Neural cell (in vitro differentiated cells): ENCODE measurements around the gene ESPNL. TPM values are rescaled to one million over a fixed set of nuclear protein-coding genes. Genes with fewer than 3 reads are reported as not detected.

Source experiments
- H2AFZ ChIP-seq: fragments of 200-600, 300-800 bp; sonication (generic), shearing (Covaris generic); 2 replicates; pipeline ENCODE4 v1.6.0; 2014; ENCODE audit warnings: low read depth, mild to moderate bottlenecking, antibody characterized with exemption, low read length, moderate library complexity
- H3F3A ChIP-seq: fragments of 200-600 bp; shearing (Covaris generic); 2 replicates; pipeline ENCODE4 v1.6.1; 2016; ENCODE audit warnings: mild to moderate bottlenecking, moderate library complexity, mixed read lengths, antibody characterized with exemption, low read length; ENCODE audit not compliant: insufficient read depth, poor library complexity, severe bottlenecking
- H3K27ac ChIP-seq: fragments of 200-600, 300-800 bp; sonication (generic), shearing (Covaris generic); 2 replicates; pipeline ENCODE4 v1.5.1; 2014; ENCODE audit warnings: mild to moderate bottlenecking, low read length, moderate library complexity
- H3K27me3 ChIP-seq: fragments of 300-800, 200-600 bp; sonication (generic), shearing (Covaris generic); 2 replicates; pipeline ENCODE4 v1.6.0; 2014; ENCODE audit warnings: mild to moderate bottlenecking, low read depth, low read length, moderate library complexity; ENCODE audit not compliant: insufficient read depth
- H3K36me3 ChIP-seq: fragments of 300-800, 200-600 bp; sonication (generic), shearing (Covaris generic); 2 replicates; pipeline ENCODE4 v1.5.1; 2014; ENCODE audit warnings: mild to moderate bottlenecking, antibody characterized with exemption, low read length, moderate library complexity; ENCODE audit not compliant: insufficient read depth
- H3K4me2 ChIP-seq: fragments of 300-800, 200-600 bp; sonication (generic), shearing (Covaris generic); 2 replicates; pipeline ENCODE4 v1.6.0; 2014; ENCODE audit warnings: mild to moderate bottlenecking, low read length
- H3K4me3 ChIP-seq: fragments of 300-800, 200-600 bp; sonication (generic), shearing (Covaris generic); 2 replicates; pipeline ENCODE4 v1.5.1; 2014; ENCODE audit warnings: mild to moderate bottlenecking, low read length, moderate library complexity
- H3K79me2 ChIP-seq: fragments of 200-600 bp; shearing (Covaris generic); replicated peaks from 2 replicates; pipeline ENCODE4 v1.6.0; 2014; ENCODE audit warnings: mild to moderate bottlenecking, low read length, moderate library complexity; ENCODE audit not compliant: insufficient read depth
- H3K9ac ChIP-seq: fragments of 300-800, 200-600 bp; sonication (generic), shearing (Covaris generic); 2 replicates; pipeline ENCODE4 v1.6.1; 2016; ENCODE audit warnings: mild to moderate bottlenecking, low read length, mixed read lengths
- H3K9me2 ChIP-seq: fragments of 200-600 bp; shearing (Covaris generic); 2 replicates; pipeline ENCODE4 v1.6.1; 2016; ENCODE audit warnings: mild to moderate bottlenecking, low read length, mixed read lengths; ENCODE audit not compliant: insufficient read depth
- H3K9me3 ChIP-seq: fragments of 200-600, 300-800 bp; sonication (generic), shearing (Covaris generic); 2 replicates; pipeline ENCODE4 v1.6.1; 2016; ENCODE audit warnings: mild to moderate bottlenecking, mixed run types, low read length, moderate library complexity, mixed read lengths
- H4K20me1 ChIP-seq: fragments of 200-600 bp; shearing (Covaris generic); 2 replicates; pipeline ENCODE4 v1.6.1; 2016; ENCODE audit warnings: mild to moderate bottlenecking, mixed run types; ENCODE audit not compliant: insufficient read depth
- EP300 ChIP-seq: fragments of 450-650 bp; conservative IDR thresholded peaks from 2 replicates; pipeline ENCODE4 v1.6.1; 2014; ENCODE audit warnings: antibody characterized with exemption, mild to moderate bottlenecking, moderate library complexity; ENCODE audit not compliant: poor library complexity, severe bottlenecking
- EZH2 ChIP-seq: fragments of 200-600, 300-800 bp; shearing (Covaris generic), sonication (generic); IDR thresholded peaks from 2 replicates; pipeline ENCODE4 v1.6.1; 2014; ENCODE audit warnings: antibody characterized with exemption, low read length, borderline replicate concordance, mild to moderate bottlenecking; ENCODE audit not compliant: insufficient read depth, poor library complexity, severe bottlenecking
- MXI1 ChIP-seq: fragments of 450-650 bp; conservative IDR thresholded peaks from 2 replicates; pipeline ENCODE4 v1.6.1; 2014; ENCODE audit warnings: antibody characterized with exemption, mild to moderate bottlenecking; ENCODE audit not compliant: poor library complexity, severe bottlenecking
- POLR2AphosphoS5 ChIP-seq: IDR thresholded peaks from 2 replicates; pipeline ENCODE4 v1.6.1; 2012
- RAD21 ChIP-seq: fragments of 450-650 bp; conservative IDR thresholded peaks from 2 replicates; pipeline ENCODE4 v1.6.1; 2014; ENCODE audit warnings: antibody characterized with exemption, mild to moderate bottlenecking, moderate library complexity
- SMC3 ChIP-seq: fragments of 450-650 bp; conservative IDR thresholded peaks from 2 replicates; pipeline ENCODE4 v1.6.1; 2014; ENCODE audit warnings: antibody characterized with exemption, mild to moderate bottlenecking, moderate library complexity; ENCODE audit not compliant: poor library complexity
- TAF1 ChIP-seq: IDR thresholded peaks from 2 replicates; pipeline ENCODE4 v1.6.1; 2012; ENCODE audit warnings: low read depth
- polyA plus RNA-seq: library from polyadenylated mRNA; depleted of rRNA; stranded (reverse); fragments of >200 nt; gene quantifications from 2 replicates; pipeline ENCODE4 v1.2.3, GENCODE V29; 2014
- TF ChIP-seq, protein P1 (sequence below): IDR thresholded peaks from 2 replicates; pipeline ENCODE4 v1.6.1; 2012; ENCODE audit warnings: borderline replicate concordance
- TF ChIP-seq, protein P2 (sequence below): fragments of 450-650 bp; IDR thresholded peaks from 2 replicates; pipeline ENCODE4 v1.5.1; 2014; ENCODE audit warnings: antibody characterized with exemption, mild to moderate bottlenecking, moderate library complexity; ENCODE audit not compliant: poor library complexity, severe bottlenecking

Gene ESPNL
- polyA plus RNA-seq, 1 donor from 2014 or later: 0.69 TPM

DNA sequence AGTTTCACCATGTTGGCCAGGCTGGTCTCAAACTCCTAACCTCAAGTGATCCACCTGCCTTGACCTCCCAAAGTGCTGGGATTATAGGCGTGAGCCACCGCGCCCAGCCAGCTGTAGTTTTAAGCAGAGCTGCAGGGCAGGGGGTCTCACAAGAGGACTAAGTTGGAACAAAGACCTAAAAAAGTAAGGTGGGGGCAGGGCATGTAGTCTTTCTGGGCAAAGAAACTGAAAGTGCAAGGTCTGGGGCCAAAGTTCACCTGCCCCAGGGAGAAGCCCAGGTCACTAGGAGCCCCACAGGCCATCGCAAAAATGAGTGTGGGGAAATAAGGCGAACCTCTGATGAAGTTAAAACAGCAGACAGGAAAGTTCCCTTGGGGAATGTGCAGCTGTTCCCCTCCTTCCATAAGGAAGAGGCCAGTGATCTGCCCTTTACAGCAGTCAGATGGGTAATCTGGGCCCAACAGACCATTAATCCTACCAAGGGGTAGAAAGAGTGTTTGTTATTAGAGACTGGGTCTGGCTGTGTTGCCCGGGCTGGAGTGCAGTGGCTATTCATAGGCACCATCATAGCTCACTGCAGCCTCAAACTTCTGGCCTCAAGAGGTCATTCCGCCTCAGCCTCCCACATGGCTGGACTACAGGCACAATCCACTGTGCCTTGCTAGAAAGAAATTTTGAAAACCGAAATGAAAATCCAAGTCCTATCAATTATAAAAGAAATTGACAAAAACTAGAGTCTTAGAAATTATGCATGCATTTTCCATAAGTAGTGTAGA is 36.5 kb upstream of the ESPNL start:
- no peaks in the 10 kb centered on the region for H3K9me3 ChIP-seq
- no peaks in the 10 kb centered on the region for H3K36me3 ChIP-seq
- H3K4me2 ChIP-seq: no peak overlapping the region
- no peaks in the 10 kb centered on the region for H3K27me3 ChIP-seq
- no peak overlapping the region for H3K4me3 ChIP-seq
- no peak overlapping the region for H2AFZ ChIP-seq
- H3K27ac ChIP-seq: no peak overlapping the region
- H3K9me2 ChIP-seq: no peaks in the 10 kb centered on the region
- no peak overlapping the region for H3K9ac ChIP-seq
- no peaks in the 10 kb centered on the region for H4K20me1 ChIP-seq
- TF ChIP-seq RAD21: no peak
- TF ChIP-seq, protein P1, sequence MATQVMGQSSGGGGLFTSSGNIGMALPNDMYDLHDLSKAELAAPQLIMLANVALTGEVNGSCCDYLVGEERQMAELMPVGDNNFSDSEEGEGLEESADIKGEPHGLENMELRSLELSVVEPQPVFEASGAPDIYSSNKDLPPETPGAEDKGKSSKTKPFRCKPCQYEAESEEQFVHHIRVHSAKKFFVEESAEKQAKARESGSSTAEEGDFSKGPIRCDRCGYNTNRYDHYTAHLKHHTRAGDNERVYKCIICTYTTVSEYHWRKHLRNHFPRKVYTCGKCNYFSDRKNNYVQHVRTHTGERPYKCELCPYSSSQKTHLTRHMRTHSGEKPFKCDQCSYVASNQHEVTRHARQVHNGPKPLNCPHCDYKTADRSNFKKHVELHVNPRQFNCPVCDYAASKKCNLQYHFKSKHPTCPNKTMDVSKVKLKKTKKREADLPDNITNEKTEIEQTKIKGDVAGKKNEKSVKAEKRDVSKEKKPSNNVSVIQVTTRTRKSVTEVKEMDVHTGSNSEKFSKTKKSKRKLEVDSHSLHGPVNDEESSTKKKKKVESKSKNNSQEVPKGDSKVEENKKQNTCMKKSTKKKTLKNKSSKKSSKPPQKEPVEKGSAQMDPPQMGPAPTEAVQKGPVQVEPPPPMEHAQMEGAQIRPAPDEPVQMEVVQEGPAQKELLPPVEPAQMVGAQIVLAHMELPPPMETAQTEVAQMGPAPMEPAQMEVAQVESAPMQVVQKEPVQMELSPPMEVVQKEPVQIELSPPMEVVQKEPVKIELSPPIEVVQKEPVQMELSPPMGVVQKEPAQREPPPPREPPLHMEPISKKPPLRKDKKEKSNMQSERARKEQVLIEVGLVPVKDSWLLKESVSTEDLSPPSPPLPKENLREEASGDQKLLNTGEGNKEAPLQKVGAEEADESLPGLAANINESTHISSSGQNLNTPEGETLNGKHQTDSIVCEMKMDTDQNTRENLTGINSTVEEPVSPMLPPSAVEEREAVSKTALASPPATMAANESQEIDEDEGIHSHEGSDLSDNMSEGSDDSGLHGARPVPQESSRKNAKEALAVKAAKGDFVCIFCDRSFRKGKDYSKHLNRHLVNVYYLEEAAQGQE: no peak
- no peak for TF ChIP-seq EZH2
- TF ChIP-seq, protein P2, sequence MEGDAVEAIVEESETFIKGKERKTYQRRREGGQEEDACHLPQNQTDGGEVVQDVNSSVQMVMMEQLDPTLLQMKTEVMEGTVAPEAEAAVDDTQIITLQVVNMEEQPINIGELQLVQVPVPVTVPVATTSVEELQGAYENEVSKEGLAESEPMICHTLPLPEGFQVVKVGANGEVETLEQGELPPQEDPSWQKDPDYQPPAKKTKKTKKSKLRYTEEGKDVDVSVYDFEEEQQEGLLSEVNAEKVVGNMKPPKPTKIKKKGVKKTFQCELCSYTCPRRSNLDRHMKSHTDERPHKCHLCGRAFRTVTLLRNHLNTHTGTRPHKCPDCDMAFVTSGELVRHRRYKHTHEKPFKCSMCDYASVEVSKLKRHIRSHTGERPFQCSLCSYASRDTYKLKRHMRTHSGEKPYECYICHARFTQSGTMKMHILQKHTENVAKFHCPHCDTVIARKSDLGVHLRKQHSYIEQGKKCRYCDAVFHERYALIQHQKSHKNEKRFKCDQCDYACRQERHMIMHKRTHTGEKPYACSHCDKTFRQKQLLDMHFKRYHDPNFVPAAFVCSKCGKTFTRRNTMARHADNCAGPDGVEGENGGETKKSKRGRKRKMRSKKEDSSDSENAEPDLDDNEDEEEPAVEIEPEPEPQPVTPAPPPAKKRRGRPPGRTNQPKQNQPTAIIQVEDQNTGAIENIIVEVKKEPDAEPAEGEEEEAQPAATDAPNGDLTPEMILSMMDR: no peak
- no peak for TF ChIP-seq EP300
- TF ChIP-seq SMC3: no peak
- TF ChIP-seq POLR2AphosphoS5: no peak
- TF ChIP-seq TAF1: no peak
- no peak for TF ChIP-seq MXI1
- no peaks in the 10 kb centered on the region for H3K79me2 ChIP-seq
- H3F3A ChIP-seq: no peaks in the 10 kb centered on the region

DNA sequence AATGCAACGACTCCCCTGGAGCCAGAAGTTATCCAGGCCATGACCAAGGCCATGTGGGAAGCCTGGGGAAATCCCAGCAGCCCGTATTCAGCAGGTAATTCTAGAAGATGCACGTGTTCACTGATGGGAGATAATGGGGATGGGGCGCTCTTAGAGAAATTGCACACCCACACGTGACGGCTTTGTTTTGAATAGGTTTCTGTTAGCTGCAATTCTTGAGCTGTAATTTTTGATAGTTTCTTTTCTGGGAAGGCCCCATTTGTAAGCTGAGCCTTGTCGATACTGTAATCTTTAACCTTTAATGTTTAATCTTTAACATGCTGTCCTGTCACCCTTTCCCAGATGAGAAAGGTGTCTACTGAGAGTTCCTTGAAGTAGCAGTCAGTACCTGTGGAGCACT is 35.8 kb upstream of the ESPNL start:
- Histone ChIP-seq H4K20me1 (no peaks in the 10 kb centered on the region), H3K4me3 (no peak overlapping the region), H3K27ac (no peak overlapping the region), H3K4me2 (no peak overlapping the region), H3K27me3 (no peaks in the 10 kb centered on the region), H3F3A (no peaks in the 10 kb centered on the region), H3K79me2 (no peaks in the 10 kb centered on the region), H3K9ac (no peak overlapping the region), H3K36me3 (no peaks in the 10 kb centered on the region), H3K9me2 (no peaks in the 10 kb centered on the region), H3K9me3 (no peaks in the 10 kb centered on the region), H2AFZ (no peak overlapping the region)
- TF ChIP-seq MXI1 (no peak), POLR2AphosphoS5 (no peak), EZH2 (no peak), SMC3 (no peak), RAD21 (no peak), TAF1 (no peak), EP300 (no peak)
- TF ChIP-seq, protein P2: no peak
- TF ChIP-seq, protein P1: no peak
